Right atrium auricular region (tissue), 2 donors: ENCODE results near the gene PNPLA7. TPM values are rescaled to one million over a fixed set of nuclear protein-coding genes. Genes with fewer than 3 reads are reported as not detected.

Experiments
- DNase-seq: peaks from one replicate; pipeline ENCODE4 v3.0.0-alpha.2; 2019; ENCODE audit warnings: low spot score
- H3K27ac ChIP-seq, 2 donors: fragments of 200-600 bp; sonication (generic); 1 replicate in 1 of 2; 2 replicates in 1 of 2; pipeline ENCODE4 v1.5.1; 2016 to 2019
- H3K27me3 ChIP-seq, 2 donors: fragments of 200-600 bp; sonication (generic); one replicate each; pipeline versions ENCODE4 v1.5.1 to v1.6.0; 2017 to 2019
- H3K36me3 ChIP-seq: fragments of 200-600 bp; sonication (generic); one replicate; pipeline ENCODE4 v1.5.1; 2016
- H3K4me1 ChIP-seq, 2 donors: fragments of 200-600 bp; sonication (generic); one replicate each; pipeline versions ENCODE4 v1.5.1 to v1.6.0; 2017 to 2019
- H3K4me3 ChIP-seq, 2 donors: fragments of 200-600 bp; sonication (generic); 1 replicate in 1 of 2; 2 replicates in 1 of 2; pipeline ENCODE4 v1.5.1; 2017 to 2019; ENCODE audit warnings: mild to moderate bottlenecking in 1 of 2, moderate library complexity in 1 of 2
- H3K9me3 ChIP-seq, 2 donors: fragments of 200-600 bp; sonication (generic); one replicate each; pipeline ENCODE4 v1.5.1; 2019
- CTCF ChIP-seq, 2 donors: fragments of 200-600 bp; sonication (generic); IDR thresholded peaks; one replicate each; pipeline ENCODE4 v1.5.1; 2019; ENCODE audit warnings: antibody characterized with exemption in 2 of 2
- total RNA-seq, 2 donors: library from RNA; depleted of rRNA; stranded (reverse); fragments of >200 nt; gene quantifications; one replicate each; pipeline ENCODE4 v1.1.0, GENCODE V29; 2016

PNPLA7 gene
- total RNA-seq, 2 donors from 2014 or later, result 4.4 to 4.6 TPM

GRCh38 chr9:137458194-137459151 lies 91.7 kb downstream of the PNPLA7 start:
- no peak for DNase-seq
- H3K27ac ChIP-seq, result peak overlapping the region; percentile 38 to 66
- H3K4me1 ChIP-seq, result peaks cover 0 to 38% of the 10 kb centered on the region in 2 donors
- no peaks in the 10 kb centered on the region for H3K27me3 ChIP-seq
- TF ChIP-seq CTCF (IDR thresholded peaks at IDR 0.05), result no peak
- no peaks in the 10 kb centered on the region for H3K9me3 ChIP-seq
- H3K4me3 ChIP-seq, result peak overlapping the region; percentile 45 to 72
- H3K36me3 ChIP-seq, result no peaks in the 10 kb centered on the region

GRCh38 chr9:137457406-137458193 lies 92.6 kb downstream of the PNPLA7 start:
- no peak for DNase-seq
- peaks cover 2% of the 10 kb centered on the region for H3K36me3 ChIP-seq
- H3K9me3 ChIP-seq, result no peaks in the 10 kb centered on the region
- H3K4me3 ChIP-seq, result peak overlapping the region in 1 of 2 donors; percentile 72
- TF ChIP-seq CTCF (IDR thresholded peaks at IDR 0.05), result no peak
- H3K27me3 ChIP-seq, result no peaks in the 10 kb centered on the region
- peaks cover 0 to 42% of the 10 kb centered on the region in 2 donors for H3K4me1 ChIP-seq
- H3K27ac ChIP-seq, result peak overlapping the region in 1 of 2 donors; percentile 66

GRCh38 chr9:137456864-137457405 lies 93.3 kb downstream of the PNPLA7 start:
- Histone ChIP-seq H3K27ac (peak overlapping the region in 1 of 2 donors; percentile 6), H3K4me1 (peaks cover 0 to 42% of the 10 kb centered on the region in 2 donors), H3K4me3 (no peak overlapping the region), H3K36me3 (peaks cover 5% of the 10 kb centered on the region), H3K9me3 (no peaks in the 10 kb centered on the region), H3K27me3 (no peaks in the 10 kb centered on the region)
- TF ChIP-seq CTCF (IDR thresholded peaks at IDR 0.05), result no peak
- DNase-seq, result no peak

GRCh38 chr9:137456061-137456863 lies 93.9 kb downstream of the PNPLA7 start:
- peaks cover 0 to 42% of the 10 kb centered on the region in 2 donors for H3K4me1 ChIP-seq

More at GRCh38 chr9:137456061-137456863, 93.9 kb downstream of the PNPLA7 start:
- no peak overlapping the region for H3K27ac ChIP-seq
- TF ChIP-seq CTCF (IDR thresholded peaks at IDR 0.05), result no peak
- no peaks in the 10 kb centered on the region for H3K9me3 ChIP-seq
- no peak overlapping the region for H3K4me3 ChIP-seq
- H3K27me3 ChIP-seq, result no peaks in the 10 kb centered on the region
- peaks cover 5% of the 10 kb centered on the region for H3K36me3 ChIP-seq
- no peak for DNase-seq
